ENCODE measurements around the gene MIA.
"Not testable (repeated sequence)": the region's sequence is repeated elsewhere in the genome, so short reads cannot be mapped to it uniquely, and the experiment has no call there.

The MIA gene

DNA sequence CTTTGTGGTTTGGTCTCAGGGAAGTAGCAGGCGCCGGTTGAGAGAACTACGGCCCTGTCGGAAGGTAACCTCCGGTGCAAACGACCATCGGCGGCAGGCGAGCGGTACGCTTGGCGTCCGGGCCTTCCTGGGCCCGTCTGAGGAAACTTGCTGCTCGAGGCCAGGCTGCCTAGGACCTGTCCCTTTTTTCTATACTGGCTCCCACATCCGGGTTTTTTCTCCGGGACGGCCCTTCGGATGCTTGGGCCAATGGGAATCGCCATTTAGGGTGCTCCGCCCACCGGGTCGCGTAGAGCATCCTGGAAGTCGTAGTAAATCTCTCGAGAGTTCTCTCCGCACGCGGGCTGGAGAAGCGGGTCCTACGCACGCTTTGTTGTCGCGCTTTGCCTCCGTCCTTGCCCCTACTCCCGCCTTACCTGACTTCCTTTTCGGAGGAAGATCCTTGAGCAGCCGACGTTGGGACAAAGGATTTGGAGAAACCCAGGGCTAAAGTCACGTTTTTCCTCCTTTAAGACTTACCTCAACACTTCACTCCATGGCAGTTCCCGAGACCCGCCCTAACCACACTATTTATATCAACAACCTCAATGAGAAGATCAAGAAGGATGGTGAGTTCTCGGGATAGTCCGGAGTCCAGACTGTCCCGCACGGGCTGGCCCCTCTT is 24.3 kb upstream of the MIA start, which contains the start of gene SNRPA:
Gene SNRPA (plus strand): TSS at position 330 of the 664 bp plus-strand sequence. CDS start 206 bp downstream, at position 536.
- peak; percentile 95 for DNase-seq

- DNase-seq, result peak; percentile 24
Observed at GRCh38 chr19:40752257-40752781, 23.0 kb upstream of the MIA start.

GRCh38 chr19:40754611-40755247 is 20.6 kb upstream of the MIA start:
- peak; percentile 72 for DNase-seq

GRCh38 chr19:40755248-40755624 is 20.1 kb upstream of the MIA start:
- DNase-seq, result no peak

DNA sequence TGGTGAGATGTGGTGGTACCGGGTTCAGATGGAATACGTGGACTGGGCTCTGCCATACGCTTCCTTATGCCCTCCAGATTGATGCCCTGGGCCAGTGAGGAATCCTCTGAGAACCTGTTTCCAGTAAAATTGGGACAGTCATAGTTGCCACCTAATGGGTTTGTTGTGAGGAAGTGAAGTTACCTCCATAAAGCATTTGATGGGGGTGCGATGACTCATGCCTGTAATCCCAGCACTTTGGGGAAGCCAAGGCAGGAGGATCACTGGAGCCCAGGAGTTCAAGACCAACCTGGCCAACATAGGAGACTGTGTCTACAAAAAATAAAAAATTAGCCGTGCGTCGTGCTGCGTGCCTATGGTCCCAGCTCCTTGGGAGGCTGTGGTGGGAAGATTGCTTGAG is 19.5 kb upstream of the MIA start:
- no peak for DNase-seq

GRCh38 chr19:40756502-40757110 is 18.7 kb upstream of the MIA start:
- DNase-seq, result peak; percentile 62

- DNase-seq, result no peak
Observed at GRCh38 chr19:40758491-40758890, 16.8 kb upstream of the MIA start.

DNA sequence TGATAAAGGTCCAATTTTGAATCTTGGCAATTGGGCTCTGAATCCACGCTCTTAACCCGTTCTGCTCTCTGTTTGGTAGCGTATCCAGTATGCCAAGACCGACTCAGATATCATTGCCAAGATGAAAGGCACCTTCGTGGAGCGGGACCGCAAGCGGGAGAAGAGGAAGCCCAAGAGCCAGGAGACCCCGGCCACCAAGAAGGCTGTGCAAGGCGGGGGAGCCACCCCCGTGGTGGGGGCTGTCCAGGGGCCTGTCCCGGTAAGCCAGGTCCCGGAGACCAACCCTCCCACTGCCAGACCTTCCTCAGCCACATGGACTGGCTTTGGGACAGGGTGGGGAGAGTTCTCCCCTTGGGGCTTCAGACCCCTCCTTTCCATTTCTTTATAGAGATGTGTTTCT is 16.0 kb upstream of the MIA start:
- DNase-seq, result no peak

GRCh38 chr19:40762754-40763470 is 12.4 kb upstream of the MIA start:
- no peak for DNase-seq

DNA sequence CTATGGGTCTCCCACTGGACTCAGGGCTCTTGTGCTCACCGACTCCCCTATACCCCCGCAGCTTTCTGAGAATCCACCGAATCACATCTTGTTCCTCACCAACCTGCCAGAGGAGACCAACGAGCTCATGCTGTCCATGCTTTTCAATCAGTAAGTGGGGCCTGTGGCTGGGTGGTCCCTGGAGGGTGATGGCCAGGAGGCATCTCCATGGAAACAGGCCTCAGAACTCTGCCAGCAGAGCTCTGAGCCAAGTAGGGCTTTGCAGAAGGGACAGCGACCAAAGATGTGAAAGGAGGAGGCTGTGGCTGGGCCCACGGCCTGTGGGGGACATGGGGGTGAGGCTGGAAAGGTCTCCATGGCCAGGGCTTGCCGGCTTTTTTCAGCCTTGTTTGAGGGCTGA is 11.8 kb upstream of the MIA start:
- no peak for DNase-seq

- DNase-seq, result no peak
Observed at GRCh38 chr19:40763963-40764362, 11.4 kb upstream of the MIA start.

DNA sequence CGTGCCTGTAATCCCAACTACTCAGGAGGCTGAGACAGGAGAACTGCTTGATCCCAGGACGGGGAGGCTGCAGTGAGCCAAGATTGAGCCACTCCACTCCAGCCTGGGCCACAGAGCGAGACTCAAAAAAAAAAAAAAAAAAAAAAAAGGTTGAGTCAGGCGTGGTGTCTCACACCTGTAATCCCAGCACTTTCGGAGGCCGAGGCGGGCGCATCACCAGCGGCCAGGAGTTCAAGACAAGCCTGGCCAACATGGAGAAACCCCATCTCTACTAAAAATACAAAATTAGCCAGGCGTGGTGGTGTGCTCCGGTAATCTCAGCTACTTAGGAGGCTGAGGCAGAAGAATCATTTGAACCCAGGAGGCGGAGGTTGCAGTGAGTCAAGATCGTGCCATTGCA is 8.9 kb upstream of the MIA start:
- not testable (repeated sequence) for DNase-seq

GRCh38 chr19:40768869-40769268 is 6.5 kb upstream of the MIA start:
- no peak for DNase-seq

- DNase-seq, result not testable (repeated sequence)
Observed at GRCh38 chr19:40771101-40771862, 4.0 kb upstream of the MIA start.

GRCh38 chr19:40775632-40776022 is 306 bp downstream of the MIA start:
- no peak for DNase-seq

DNA sequence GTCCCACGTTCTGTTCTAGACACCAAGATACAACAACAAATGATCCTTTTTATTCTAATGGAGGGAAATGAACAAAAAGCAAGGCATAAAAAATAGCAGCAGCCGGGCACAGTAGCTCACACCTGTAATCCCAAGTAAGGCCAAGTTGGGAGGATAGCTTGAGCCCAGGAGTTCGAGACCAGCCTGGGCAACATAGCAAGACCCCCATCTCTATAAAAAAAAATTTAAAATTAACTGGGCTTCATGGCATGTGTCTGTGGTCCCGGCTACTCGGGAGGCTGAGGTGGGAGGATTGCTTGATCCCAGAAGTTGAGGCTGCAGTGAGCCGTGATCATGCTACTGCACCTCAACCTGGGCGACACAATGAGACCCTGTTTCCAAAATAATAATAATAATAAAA is 1.0 kb downstream of the MIA start:
- no peak for DNase-seq

- peak; percentile 86 for DNase-seq
Observed at GRCh38 chr19:40776932-40777644, 1.8 kb downstream of the MIA start.

DNA sequence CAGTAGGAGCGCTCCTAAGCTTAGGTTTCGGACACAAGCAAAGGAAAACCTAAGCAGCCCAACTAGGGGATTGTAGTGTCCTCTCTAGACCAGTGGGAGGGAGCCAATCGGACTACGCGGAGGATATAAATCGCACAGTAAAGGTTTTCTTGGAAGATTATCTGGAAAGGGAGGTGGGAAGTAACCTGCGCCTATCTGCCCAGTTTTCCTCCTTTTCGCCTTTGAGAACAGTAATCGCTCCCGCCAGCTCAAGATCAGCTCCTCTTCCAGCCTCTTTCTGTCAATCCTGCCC is 2.3 kb downstream of the MIA start:
- DNase-seq, result no peak

- peak; percentile 100 for DNase-seq
Observed at GRCh38 chr19:40777937-40778705, 2.8 kb downstream of the MIA start, which contains the start of gene RAB4B. Gene RAB4B (plus strand): TSS chr19:40778247. CDS start chr19:40778376, 129 bp downstream.

DNA sequence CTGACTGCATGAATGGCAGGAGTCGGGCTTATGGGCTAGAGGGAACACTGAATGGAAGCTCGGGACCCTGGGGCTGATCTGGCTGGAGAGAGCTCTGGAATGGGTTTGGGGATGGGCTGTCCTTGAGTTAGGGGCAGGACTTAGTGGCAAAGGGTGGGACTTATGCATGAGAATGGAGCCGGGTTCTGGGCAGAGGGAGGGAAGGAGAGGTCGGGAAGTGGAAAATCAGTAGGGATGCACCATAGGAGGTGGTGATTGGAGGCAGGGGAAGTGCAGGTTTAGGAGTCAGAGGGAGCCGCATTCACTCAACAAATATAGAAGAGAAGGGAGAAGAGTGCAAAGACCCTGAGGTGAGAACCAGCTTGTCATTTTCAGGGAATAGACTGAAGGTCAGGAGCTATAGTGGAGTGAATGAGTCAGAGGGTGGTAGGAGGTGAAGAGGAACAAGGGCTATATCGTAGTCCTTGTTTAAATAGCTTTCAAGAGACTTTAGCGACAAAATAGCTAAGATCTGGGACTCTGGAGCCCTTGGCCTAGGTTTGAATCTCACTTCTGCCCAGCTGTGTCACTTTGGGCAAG is 3.5 kb downstream of the MIA start:
- no peak for DNase-seq

- DNase-seq, result no peak
Observed at GRCh38 chr19:40780582-40780981, 5.3 kb downstream of the MIA start.

Measured in stimulated activated naive CD4-positive, alpha-beta T cell treated with Interleukin-2 at 50 U/mL for 16 hours (primary cell).